ENCODE results near the gene ABLIM1.

Gene ABLIM1

GRCh38 chr10:114511881-114512280, 146.2 kb downstream of the ABLIM1 start:
- no peak for DNase-seq (ENCODE audit: low spot score)
- in situ Hi-C loops (cut with MboI; ENCODE audit: low pct_unique_long_range_greater_than_20kb, low sequenced_read_pairs, unreplicated experiment), result no loop called here
- TF ChIP-seq CTCF (IDR thresholded peaks at IDR 0.05; ENCODE audit: extremely low read depth, insufficient read depth, missing control alignments), result no peak

- no peak for DNase-seq (ENCODE audit: low spot score)
Observed at GRCh38 chr10:114508376-114508775, 149.7 kb downstream of the ABLIM1 start.

GRCh38 chr10:114507449-114507848, 150.6 kb downstream of the ABLIM1 start:
- TF ChIP-seq CTCF (IDR thresholded peaks at IDR 0.05; ENCODE audit: extremely low read depth, insufficient read depth, missing control alignments), result no peak
- in situ Hi-C loops (cut with MboI; ENCODE audit: low pct_unique_long_range_greater_than_20kb, low sequenced_read_pairs, unreplicated experiment), result no loop called here
- no peak for DNase-seq (ENCODE audit: low spot score)

More at GRCh38 chr10:114508376-114508775, 149.7 kb downstream of the ABLIM1 start:
- in situ Hi-C loops (cut with MboI; ENCODE audit: low pct_unique_long_range_greater_than_20kb, low sequenced_read_pairs, unreplicated experiment), result no loop called here
- TF ChIP-seq CTCF (IDR thresholded peaks at IDR 0.05; ENCODE audit: extremely low read depth, insufficient read depth, missing control alignments), result no peak

GRCh38 chr10:114506871-114507385, 151.1 kb downstream of the ABLIM1 start:
- DNase-seq (ENCODE audit: low spot score), result no peak
- in situ Hi-C loops (cut with MboI; ENCODE audit: low pct_unique_long_range_greater_than_20kb, low sequenced_read_pairs, unreplicated experiment), result no loop called here
- TF ChIP-seq CTCF (IDR thresholded peaks at IDR 0.05; ENCODE audit: extremely low read depth, insufficient read depth, missing control alignments), result no peak

GRCh38 chr10:114504769-114505579, 153.1 kb downstream of the ABLIM1 start:
- no peak for DNase-seq (ENCODE audit: low spot score)
- in situ Hi-C loops (cut with MboI; ENCODE audit: low pct_unique_long_range_greater_than_20kb, low sequenced_read_pairs, unreplicated experiment), result no loop called here
- no peak for TF ChIP-seq CTCF (IDR thresholded peaks at IDR 0.05; ENCODE audit: extremely low read depth, insufficient read depth, missing control alignments)

GRCh38 chr10:114502074-114502473, 156.0 kb downstream of the ABLIM1 start:
- in situ Hi-C loops (cut with MboI; ENCODE audit: low pct_unique_long_range_greater_than_20kb, low sequenced_read_pairs, unreplicated experiment), result no loop called here
- TF ChIP-seq CTCF (IDR thresholded peaks at IDR 0.05; ENCODE audit: extremely low read depth, insufficient read depth, missing control alignments), result no peak
- DNase-seq (ENCODE audit: low spot score), result no peak

Data from GM13977 (cell line).